ENCODE results near the gene ASB8.

The ASB8 gene, protein sequence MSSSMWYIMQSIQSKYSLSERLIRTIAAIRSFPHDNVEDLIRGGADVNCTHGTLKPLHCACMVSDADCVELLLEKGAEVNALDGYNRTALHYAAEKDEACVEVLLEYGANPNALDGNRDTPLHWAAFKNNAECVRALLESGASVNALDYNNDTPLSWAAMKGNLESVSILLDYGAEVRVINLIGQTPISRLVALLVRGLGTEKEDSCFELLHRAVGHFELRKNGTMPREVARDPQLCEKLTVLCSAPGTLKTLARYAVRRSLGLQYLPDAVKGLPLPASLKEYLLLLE

GRCh38 chr12:48157018-48157888, at the start of gene ASB8:
ASB8 (minus strand) TSS chr12:48157515; CDS start chr12:48153496, 4,019 bp downstream.
- H3K4me3 Mint-ChIP-seq, result peak within 1 kb of the TSS; percentile 97
- H3K9me3 Mint-ChIP-seq, result no peaks in the 10 kb centered on the region
- peaks cover 2% of the 10 kb centered on the region for H3K36me3 Mint-ChIP-seq
- H3K27ac Mint-ChIP-seq, result peak within 1 kb of the TSS; percentile 97
- peaks cover 59% of the 10 kb centered on the region for H3K4me1 Mint-ChIP-seq
- H3K27me3 Mint-ChIP-seq, result no peaks in the 10 kb centered on the region

- Mint-ChIP-seq H3K36me3 (peaks cover 40% of the 10 kb centered on the region), H3K9me3 (peaks cover 21% of the 10 kb centered on the region), H3K27me3 (no peaks in the 10 kb centered on the region), H3K27ac (peak within 1 kb of the TSS; percentile 55), H3K4me3 (no peak within 1 kb of the TSS), H3K4me1 (peaks cover 42% of the 10 kb centered on the region)
Observed at GRCh38 chr12:48203192-48203591, 45.9 kb upstream of the ASB8 start, which contains the start of gene OR10AD1. OR10AD1 (minus strand) TSS chr12:48203292; CDS start chr12:48203292, 0 bp downstream.

GRCh38 chr12:48202766-48203165, 45.5 kb upstream of the ASB8 start:
- Mint-ChIP-seq H3K27me3 (no peaks in the 10 kb centered on the region), H3K4me1 (peaks cover 42% of the 10 kb centered on the region), H3K9me3 (peaks cover 21% of the 10 kb centered on the region), H3K36me3 (peaks cover 40% of the 10 kb centered on the region), H3K27ac (no peak overlapping the region), H3K4me3 (no peak overlapping the region)

GRCh38 chr12:48201516-48201915, 44.2 kb upstream of the ASB8 start:
- peaks cover 34% of the 10 kb centered on the region for H3K36me3 Mint-ChIP-seq
- H3K27me3 Mint-ChIP-seq, result no peaks in the 10 kb centered on the region
- no peak overlapping the region for H3K27ac Mint-ChIP-seq
- H3K4me1 Mint-ChIP-seq, result peaks cover 42% of the 10 kb centered on the region
- peak overlapping the region; percentile 7 for H3K4me3 Mint-ChIP-seq
- peaks cover 17% of the 10 kb centered on the region for H3K9me3 Mint-ChIP-seq

DNA sequence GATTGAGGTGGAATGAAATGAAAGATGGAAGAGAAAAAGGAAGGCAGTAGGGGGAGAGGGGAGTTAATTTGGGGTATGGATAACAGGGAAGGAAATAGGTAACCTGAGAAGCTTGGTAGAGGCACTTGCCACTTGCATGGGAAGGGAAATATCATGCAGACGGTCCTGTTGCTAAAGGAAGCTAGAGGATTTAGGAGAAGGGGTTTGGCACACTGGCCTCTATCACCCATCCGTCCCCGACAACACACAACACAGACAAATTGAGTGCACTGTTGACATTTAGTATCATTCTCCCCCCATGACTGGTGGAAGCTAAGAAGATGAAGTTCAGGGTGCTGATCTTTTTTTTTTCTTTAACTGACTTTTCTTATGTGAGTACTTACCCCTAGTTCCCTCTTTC, 43.8 kb upstream of the ASB8 start:
- Mint-ChIP-seq H3K9me3 (peaks cover 14% of the 10 kb centered on the region), H3K4me1 (peaks cover 42% of the 10 kb centered on the region), H3K36me3 (peaks cover 31% of the 10 kb centered on the region), H3K4me3 (peak overlapping the region; percentile 90), H3K27ac (peak overlapping the region; percentile 98), H3K27me3 (no peaks in the 10 kb centered on the region)

- Mint-ChIP-seq H3K27ac (peak overlapping the region; percentile 98), H3K36me3 (peaks cover 29% of the 10 kb centered on the region), H3K4me1 (peaks cover 47% of the 10 kb centered on the region), H3K9me3 (peaks cover 13% of the 10 kb centered on the region), H3K27me3 (peaks cover under 1% of the 10 kb centered on the region), H3K4me3 (peak overlapping the region; percentile 90)
Observed at GRCh38 chr12:48199774-48200221, 42.5 kb upstream of the ASB8 start.

DNA sequence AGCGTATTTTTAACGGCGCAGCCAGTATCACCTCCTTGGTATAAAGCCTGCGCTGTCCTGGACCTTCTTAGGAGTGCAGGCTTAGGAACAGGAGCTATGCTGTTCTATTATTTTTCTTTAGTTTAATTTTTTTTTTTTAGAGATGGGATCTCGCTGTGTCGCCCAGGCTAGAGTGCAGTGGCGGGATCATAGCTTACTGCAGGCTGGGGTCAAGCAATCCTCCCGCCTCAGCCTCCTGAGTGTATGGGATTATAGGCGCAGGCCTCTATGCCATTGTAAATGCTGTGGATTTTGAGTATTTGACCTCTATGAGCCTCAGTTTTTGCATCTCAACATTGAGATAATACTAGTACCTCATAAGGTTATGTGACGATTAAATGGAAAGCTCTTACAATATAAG, 41.7 kb upstream of the ASB8 start:
- peak overlapping the region; percentile 90 for H3K4me3 Mint-ChIP-seq
- peaks cover 23% of the 10 kb centered on the region for H3K36me3 Mint-ChIP-seq
- peaks cover 8% of the 10 kb centered on the region for H3K9me3 Mint-ChIP-seq
- H3K27me3 Mint-ChIP-seq, result peaks cover 1% of the 10 kb centered on the region
- H3K27ac Mint-ChIP-seq, result peak overlapping the region; percentile 98
- peaks cover 53% of the 10 kb centered on the region for H3K4me1 Mint-ChIP-seq

DNA sequence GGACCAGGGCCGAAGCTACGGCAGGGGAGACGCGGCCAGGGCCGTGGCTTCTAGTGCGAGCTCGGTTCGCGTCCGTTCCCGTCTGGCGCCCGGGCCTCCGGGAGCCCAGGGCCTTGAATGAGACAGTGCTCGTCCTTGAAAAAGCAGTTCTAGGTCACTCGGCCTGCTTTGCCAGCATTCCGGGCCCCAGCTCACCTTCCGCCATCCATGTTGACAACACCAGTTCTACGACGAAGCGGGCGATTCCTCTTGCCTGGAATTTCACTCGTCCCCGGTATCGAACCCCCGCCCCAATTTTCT, 41.3 kb upstream of the ASB8 start:
- peaks cover 8% of the 10 kb centered on the region for H3K9me3 Mint-ChIP-seq
- H3K27ac Mint-ChIP-seq, result peak overlapping the region; percentile 98
- H3K4me3 Mint-ChIP-seq, result peak overlapping the region; percentile 90
- peaks cover 1% of the 10 kb centered on the region for H3K27me3 Mint-ChIP-seq
- H3K36me3 Mint-ChIP-seq, result peaks cover 22% of the 10 kb centered on the region
- H3K4me1 Mint-ChIP-seq, result peaks cover 53% of the 10 kb centered on the region

- Mint-ChIP-seq H3K4me1 (peaks cover 52% of the 10 kb centered on the region), H3K27me3 (peaks cover 1% of the 10 kb centered on the region), H3K4me3 (peak overlapping the region; percentile 90), H3K36me3 (peaks cover 21% of the 10 kb centered on the region), H3K27ac (peak overlapping the region; percentile 98), H3K9me3 (peaks cover 6% of the 10 kb centered on the region)
Observed at GRCh38 chr12:48197971-48198671, 40.8 kb upstream of the ASB8 start.

DNA sequence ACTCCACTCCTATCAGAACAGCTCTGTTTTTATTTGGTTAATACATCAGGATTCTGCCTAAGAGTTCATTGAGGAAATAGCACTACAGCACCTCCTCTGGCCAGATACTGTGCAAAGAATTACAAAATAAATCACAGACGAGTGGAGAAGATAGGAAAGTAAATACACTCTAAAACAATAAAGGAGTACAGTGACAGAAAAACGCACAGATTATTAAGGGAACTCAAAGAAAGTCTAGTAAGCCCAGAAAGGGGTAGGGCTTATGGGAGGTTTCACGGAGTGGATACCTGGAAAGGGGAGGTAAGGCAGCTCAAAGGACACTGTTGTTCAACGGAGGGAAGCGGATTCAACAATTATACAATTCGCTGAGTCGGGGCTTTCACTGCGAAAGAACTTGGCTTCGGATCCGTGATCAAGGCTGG, 40.2 kb upstream of the ASB8 start:
- Mint-ChIP-seq H3K27ac (peak overlapping the region; percentile 43), H3K36me3 (peaks cover 16% of the 10 kb centered on the region), H3K9me3 (no peaks in the 10 kb centered on the region), H3K27me3 (peaks cover 1% of the 10 kb centered on the region), H3K4me3 (peak overlapping the region; percentile 90), H3K4me1 (peaks cover 47% of the 10 kb centered on the region)

GRCh38 chr12:48194799-48195201, 37.5 kb upstream of the ASB8 start:
- H3K4me1 Mint-ChIP-seq, result peaks cover 19% of the 10 kb centered on the region
- no peaks in the 10 kb centered on the region for H3K9me3 Mint-ChIP-seq
- H3K36me3 Mint-ChIP-seq, result no peaks in the 10 kb centered on the region
- peaks cover 1% of the 10 kb centered on the region for H3K27me3 Mint-ChIP-seq
- no peak overlapping the region for H3K27ac Mint-ChIP-seq
- no peak overlapping the region for H3K4me3 Mint-ChIP-seq

DNA sequence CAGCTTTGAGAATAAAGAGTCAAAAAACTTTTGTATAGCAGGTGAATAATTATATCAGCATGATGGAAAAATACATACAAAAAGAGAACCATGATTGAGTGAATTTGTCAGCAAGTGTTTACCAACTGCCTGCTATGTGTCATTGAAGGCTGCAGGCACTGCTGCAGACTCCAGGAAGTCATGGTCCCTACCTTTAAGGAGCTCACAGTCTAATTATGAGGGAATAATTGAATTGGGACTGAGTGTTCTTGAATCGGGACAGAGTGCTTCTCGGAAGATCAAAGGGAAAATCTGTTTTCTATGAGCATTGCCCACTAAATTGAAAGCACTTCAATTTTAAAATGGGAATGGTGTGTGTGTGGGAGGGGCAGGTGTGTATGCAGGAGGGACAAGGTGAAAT, 36.3 kb upstream of the ASB8 start:
- H3K4me3 Mint-ChIP-seq, result no peak overlapping the region
- peaks cover 11% of the 10 kb centered on the region for H3K4me1 Mint-ChIP-seq
- H3K9me3 Mint-ChIP-seq, result no peaks in the 10 kb centered on the region
- no peaks in the 10 kb centered on the region for H3K36me3 Mint-ChIP-seq
- no peak overlapping the region for H3K27ac Mint-ChIP-seq
- H3K27me3 Mint-ChIP-seq, result peaks cover 1% of the 10 kb centered on the region

GRCh38 chr12:48192861-48193260, 35.5 kb upstream of the ASB8 start:
- Mint-ChIP-seq H3K36me3 (no peaks in the 10 kb centered on the region), H3K27ac (no peak overlapping the region), H3K9me3 (no peaks in the 10 kb centered on the region), H3K27me3 (peaks cover 1% of the 10 kb centered on the region), H3K4me3 (no peak overlapping the region), H3K4me1 (peaks cover 11% of the 10 kb centered on the region)

DNA sequence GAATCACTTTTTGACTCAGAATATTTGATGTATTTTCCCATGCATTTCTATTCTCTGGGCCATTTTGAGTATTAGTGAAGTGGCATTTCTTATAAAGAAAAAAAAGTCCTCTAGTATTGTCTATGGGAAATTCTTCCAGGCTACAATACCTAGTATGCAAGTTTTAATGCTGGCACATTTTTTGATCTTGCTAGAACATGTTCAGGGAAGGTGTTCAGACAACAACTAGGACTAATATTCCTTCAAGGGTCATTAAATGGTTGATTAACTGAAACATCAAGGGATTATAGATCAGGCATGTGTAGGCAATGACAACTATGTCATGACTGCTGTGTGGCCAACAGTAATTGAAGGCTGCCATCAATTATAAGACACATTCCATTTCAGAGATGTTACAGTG, 33.8 kb upstream of the ASB8 start:
- H3K9me3 Mint-ChIP-seq, result no peaks in the 10 kb centered on the region
- H3K27ac Mint-ChIP-seq, result no peak overlapping the region
- H3K27me3 Mint-ChIP-seq, result peaks cover 1% of the 10 kb centered on the region
- no peaks in the 10 kb centered on the region for H3K36me3 Mint-ChIP-seq
- H3K4me3 Mint-ChIP-seq, result no peak overlapping the region
- peaks cover 11% of the 10 kb centered on the region for H3K4me1 Mint-ChIP-seq

DNA sequence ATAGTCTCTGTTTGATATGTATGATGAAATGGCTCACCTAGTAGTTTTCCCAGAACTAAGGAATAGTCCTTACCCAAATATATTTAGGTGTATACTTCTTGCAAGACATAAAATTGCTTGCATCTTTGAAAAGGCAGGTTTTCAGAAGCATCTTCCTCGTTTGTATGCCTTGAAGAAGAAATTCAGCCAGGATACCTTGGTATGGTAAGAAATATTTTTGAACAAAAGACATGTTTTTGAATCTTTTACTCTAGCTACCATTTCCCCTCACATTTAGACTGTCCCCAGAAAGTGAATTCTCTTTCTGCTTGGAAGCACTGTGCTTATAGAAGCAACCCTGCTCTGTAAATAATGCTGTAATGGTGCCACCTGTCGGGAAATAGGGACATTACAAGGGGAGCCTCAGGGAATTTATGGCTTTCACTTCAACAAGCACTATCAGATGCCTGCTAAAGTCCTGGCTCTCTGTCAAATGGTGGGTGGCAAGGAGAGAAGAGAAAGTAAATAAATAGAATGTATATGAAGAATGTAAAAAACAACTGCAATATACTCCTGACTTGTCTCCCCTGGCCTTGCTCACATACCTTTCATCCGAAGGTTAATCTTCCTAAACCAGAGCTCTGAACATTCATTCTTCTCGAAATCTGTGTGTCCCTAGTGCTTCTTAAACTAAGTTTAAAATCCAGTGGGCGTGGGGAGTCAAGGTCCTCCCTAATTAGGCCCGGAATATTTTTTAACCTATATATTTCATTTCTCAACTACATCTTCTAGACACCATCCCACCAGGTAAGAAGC, 32.2 kb upstream of the ASB8 start:
- no peak overlapping the region for H3K27ac Mint-ChIP-seq
- no peaks in the 10 kb centered on the region for H3K9me3 Mint-ChIP-seq
- H3K4me1 Mint-ChIP-seq, result peaks cover 6% of the 10 kb centered on the region
- no peak overlapping the region for H3K4me3 Mint-ChIP-seq
- no peaks in the 10 kb centered on the region for H3K36me3 Mint-ChIP-seq
- peaks cover 5% of the 10 kb centered on the region for H3K27me3 Mint-ChIP-seq

All from activated naive CD4-positive, alpha-beta T cell treated with anti-CD3 and anti-CD28 coated beads, Interleukin-2, amount 50 U/mL, for 24 hours (primary cell).